B cell (primary cell): ENCODE measurements around the gene KCNH3. TPM values are rescaled to one million over a fixed set of nuclear protein-coding genes. Genes with fewer than 3 reads are reported as not detected.

ENCODE experiments used
- ATAC-seq: fragments of 200-7000 bp; cut with Tn5 transposase; one replicate; pipeline ENCODE4 v1.10.0; 2021; ENCODE audit warnings: low read depth, mild to moderate bottlenecking, moderate number of reproducible peaks, moderate library complexity
- CTCF ChIA-PET: fragments of 350-600 bp; sonication (Branson Sonifier 250); formaldehyde crosslinking; loops from one replicate; lab custom pipeline; 2021; ENCODE audit warnings: antibody characterized with exemption, inconsistent platforms; lab: Charles Lee
- POLR2A ChIA-PET: fragments of 350-600 bp; sonication (Branson Sonifier 250); formaldehyde crosslinking; loops from one replicate; lab custom pipeline; 2021; ENCODE audit warnings: antibody characterized with exemption; lab: Charles Lee
- DNase-seq: peaks from one replicate; pipeline ENCODE4 v3.0.0; 2013
- H2AFZ ChIP-seq: 2 replicates; pipeline ENCODE4 v1.6.1; 2012; ENCODE audit warnings: mild to moderate bottlenecking, low read depth, low read length; ENCODE audit not compliant: insufficient read depth, poor library complexity, severe bottlenecking
- H3K27ac ChIP-seq, 2 donors: 1 replicate in 1 of 2; 2 replicates in 1 of 2; pipeline ENCODE4 v1.5.1; 2012 to 2013; ENCODE audit warnings: low read length in 2 of 2, mild to moderate bottlenecking in 2 of 2, moderate library complexity in 1 of 2
- H3K27me3 ChIP-seq, 4 experiments: fragments of 200-600 bp in 1 of 4; sonication (generic) in 1 of 4; replicated peaks in 1 of 4; 1 replicate in 2 of 4; 2 replicates in 2 of 4; pipeline versions ENCODE4 v1.6.1 to v1.7.0; 2013 to 2016; ENCODE audit warnings: low read length in 3 of 4, mild to moderate bottlenecking in 2 of 4, mixed read lengths in 1 of 4, moderate library complexity in 1 of 4; ENCODE audit not compliant: insufficient read depth in 4 of 4, control insufficient read depth in 3 of 4; ENCODE audit errors: control extremely low read depth in 1 of 4
- H3K36me3 ChIP-seq, 2 experiments: replicated peaks in 1 of 2; 1 replicate in 1 of 2; 2 replicates in 1 of 2; pipeline versions ENCODE4 v1.6.1 to v1.7.1; 2013; ENCODE audit warnings: low read length in 1 of 2; ENCODE audit not compliant: insufficient read depth in 2 of 2, control insufficient read depth in 1 of 2; ENCODE audit errors: control extremely low read depth in 1 of 2, extremely low read depth in 1 of 2
- H3K4me1 ChIP-seq, 2 donors: fragments of 200-600 bp in 1 of 2; sonication (generic) in 1 of 2; 1 replicate in 1 of 2; 2 replicates in 1 of 2; pipeline versions ENCODE4 v1.5.1 to v1.6.1; 2013 to 2017; ENCODE audit warnings: low read length in 2 of 2; ENCODE audit not compliant: control insufficient read depth in 2 of 2, insufficient read depth in 2 of 2
- H3K4me2 ChIP-seq: replicated peaks from 2 replicates; pipeline ENCODE3; 2012; ENCODE audit warnings: mild to moderate bottlenecking, low read depth, low read length; ENCODE audit not compliant: poor library complexity, severe bottlenecking
- H3K4me3 ChIP-seq, 5 experiments: fragments of 200-600 bp in 1 of 5; sonication (generic) in 1 of 5; 1 replicate in 3 of 5; 2 replicates in 2 of 5; pipeline versions ENCODE4 v1.5.1 to v1.7.0; 2011 to 2016; ENCODE audit warnings: low read length in 4 of 5, mild to moderate bottlenecking in 4 of 5, low read depth in 2 of 5, control low read depth in 1 of 5, moderate library complexity in 1 of 5; ENCODE audit not compliant: insufficient read depth in 1 of 5; ENCODE audit errors: control extremely low read depth in 1 of 5, extremely low read depth in 1 of 5
- H3K79me2 ChIP-seq: fragments of 200-600 bp; sonication (generic); one replicate; pipeline ENCODE4 v1.6.0; 2016; ENCODE audit warnings: low read length; ENCODE audit not compliant: control insufficient read depth, insufficient read depth
- H3K9ac ChIP-seq: fragments of 200-600 bp; sonication (generic); 2 replicates; pipeline ENCODE4 v1.6.1; 2017; ENCODE audit warnings: mild to moderate bottlenecking, low read length, moderate library complexity
- H3K9me3 ChIP-seq, 3 donors: one replicate each; pipeline versions ENCODE4 v1.6.1 to v1.7.1; 2013; ENCODE audit warnings: low read length in 2 of 3; ENCODE audit not compliant: control insufficient read depth in 2 of 3, insufficient read depth in 1 of 3; ENCODE audit errors: control extremely low read depth in 1 of 3
- H4K20me1 ChIP-seq: 2 replicates; pipeline ENCODE4 v1.6.0; 2012; ENCODE audit warnings: mild to moderate bottlenecking, low read length; ENCODE audit not compliant: insufficient read depth, control insufficient read depth, poor library complexity, severe bottlenecking
- H3K27ac Mint-ChIP-seq: one replicate; pipeline ENCODE4 v1.8.0; 2021; ENCODE audit warnings: mixed read lengths
- H3K27me3 Mint-ChIP-seq: one replicate; pipeline ENCODE4 v1.8.0; 2021; ENCODE audit warnings: mixed read lengths
- H3K4me1 Mint-ChIP-seq: one replicate; pipeline ENCODE4 v1.8.0; 2021; ENCODE audit warnings: mixed read lengths
- H3K4me3 Mint-ChIP-seq: one replicate; pipeline ENCODE4 v1.8.0; 2021; ENCODE audit warnings: mixed read lengths
- H3K9me3 Mint-ChIP-seq: one replicate; pipeline ENCODE4 v1.8.0; 2022; ENCODE audit warnings: mixed read lengths; ENCODE audit not compliant: insufficient read depth
- EZH2 ChIP-seq: IDR thresholded peaks from 2 replicates; pipeline ENCODE4 v1.6.1; 2012; ENCODE audit warnings: borderline replicate concordance, low read depth, mild to moderate bottlenecking, moderate library complexity, low read length; ENCODE audit not compliant: insufficient read depth, poor library complexity, severe bottlenecking
- WGBS: methylation state at CpG from one replicate; pipeline ENCODE4 v1.1.5; 2013; ENCODE audit warnings: missing lambda C conversion rate; ENCODE audit not compliant: insufficient coverage; 5-methylcytosine and 5-hydroxymethylcytosine counted together
- intact Hi-C: fragments of 100-400 bp; cut with micrococcal nuclease; formaldehyde crosslinking; loops from one replicate; pipeline ENCODE4 v1.10.0; 2022
- polyA plus RNA-seq: library from polyadenylated mRNA; depleted of rRNA; stranded (reverse); fragments of >200 nt; gene quantifications from 2 replicates; pipeline ENCODE4 v1.2.3, GENCODE V29; 2012
- total RNA-seq, 2 donors: library from RNA; stranded (reverse); fragments of 120-200 nt in 1 of 2; gene quantifications; 1 replicate in 1 of 2; 2 replicates in 1 of 2; pipeline versions ENCODE4 v1.2.3 to v1.2.4, GENCODE V29; 2013 to 2022
- TF ChIP-seq, protein P1 (sequence below): fragments of 200-600 bp; IDR thresholded peaks from one replicate; pipeline ENCODE4 v1.8.0; 2022; ENCODE audit warnings: antibody characterized with exemption, mild to moderate bottlenecking

Gene KCNH3
- total and polyA plus RNA-seq, 2 donors (not counting 1 experiment from before 2014, with no cell fraction given): 0.49 to 0.54 TPM

DNA sequence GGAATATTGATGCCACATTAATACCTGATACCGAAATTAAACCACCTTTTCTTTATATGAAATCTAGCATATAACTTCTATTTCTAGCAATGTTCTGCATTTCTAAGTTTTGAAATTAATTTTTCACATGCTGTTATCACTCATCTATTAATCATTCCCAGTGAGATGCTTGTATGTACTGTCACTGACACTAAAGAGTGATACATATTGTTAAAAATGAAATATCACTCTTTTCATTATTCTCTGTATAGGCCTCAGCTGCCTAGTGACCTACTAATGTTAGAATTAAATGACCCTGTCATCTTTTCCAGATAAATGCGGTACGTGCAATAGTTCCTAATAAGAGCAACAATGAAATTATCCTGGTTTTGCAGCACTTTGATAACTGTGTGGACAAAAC lies 49.7 kb upstream of the KCNH3 start:
- intact Hi-C loops: no loop called here
- Mint-ChIP-seq H3K9me3 (no peaks in the 10 kb centered on the region), H3K4me3 (no peak overlapping the region), H3K27me3 (no peaks in the 10 kb centered on the region), H3K4me1 (no peaks in the 10 kb centered on the region), H3K27ac (no peak overlapping the region)
- H3K9me3 ChIP-seq: no peaks in the 10 kb centered on the region
- no peak for DNase-seq
- no peaks in the 10 kb centered on the region for H4K20me1 ChIP-seq
- no peaks in the 10 kb centered on the region for H3K27me3 ChIP-seq
- no CpG with 5 or more reads among the region's 3 CpGs for WGBS
- ChIA-PET POLR2A (no interaction called here), CTCF (interaction anchor here (1.7 kb wide), 1 partner anchor 132 kb away, joined by 12 read pairs; no protein-coding TSS in a partner anchor)
- no peak overlapping the region for H3K27ac ChIP-seq
- ATAC-seq: no peak
- peaks cover 0 to 7% of the 10 kb centered on the region in 2 experiments for H3K36me3 ChIP-seq
- H3K4me1 ChIP-seq: no peaks in the 10 kb centered on the region
- TF ChIP-seq, protein P1, sequence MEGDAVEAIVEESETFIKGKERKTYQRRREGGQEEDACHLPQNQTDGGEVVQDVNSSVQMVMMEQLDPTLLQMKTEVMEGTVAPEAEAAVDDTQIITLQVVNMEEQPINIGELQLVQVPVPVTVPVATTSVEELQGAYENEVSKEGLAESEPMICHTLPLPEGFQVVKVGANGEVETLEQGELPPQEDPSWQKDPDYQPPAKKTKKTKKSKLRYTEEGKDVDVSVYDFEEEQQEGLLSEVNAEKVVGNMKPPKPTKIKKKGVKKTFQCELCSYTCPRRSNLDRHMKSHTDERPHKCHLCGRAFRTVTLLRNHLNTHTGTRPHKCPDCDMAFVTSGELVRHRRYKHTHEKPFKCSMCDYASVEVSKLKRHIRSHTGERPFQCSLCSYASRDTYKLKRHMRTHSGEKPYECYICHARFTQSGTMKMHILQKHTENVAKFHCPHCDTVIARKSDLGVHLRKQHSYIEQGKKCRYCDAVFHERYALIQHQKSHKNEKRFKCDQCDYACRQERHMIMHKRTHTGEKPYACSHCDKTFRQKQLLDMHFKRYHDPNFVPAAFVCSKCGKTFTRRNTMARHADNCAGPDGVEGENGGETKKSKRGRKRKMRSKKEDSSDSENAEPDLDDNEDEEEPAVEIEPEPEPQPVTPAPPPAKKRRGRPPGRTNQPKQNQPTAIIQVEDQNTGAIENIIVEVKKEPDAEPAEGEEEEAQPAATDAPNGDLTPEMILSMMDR: no peak
- no peak for TF ChIP-seq EZH2
- H3K4me2 ChIP-seq: no peak overlapping the region
- no peaks in the 10 kb centered on the region for H3K79me2 ChIP-seq
- H3K4me3 ChIP-seq: no peak overlapping the region
- H2AFZ ChIP-seq: no peak overlapping the region
- no peak overlapping the region for H3K9ac ChIP-seq

DNA sequence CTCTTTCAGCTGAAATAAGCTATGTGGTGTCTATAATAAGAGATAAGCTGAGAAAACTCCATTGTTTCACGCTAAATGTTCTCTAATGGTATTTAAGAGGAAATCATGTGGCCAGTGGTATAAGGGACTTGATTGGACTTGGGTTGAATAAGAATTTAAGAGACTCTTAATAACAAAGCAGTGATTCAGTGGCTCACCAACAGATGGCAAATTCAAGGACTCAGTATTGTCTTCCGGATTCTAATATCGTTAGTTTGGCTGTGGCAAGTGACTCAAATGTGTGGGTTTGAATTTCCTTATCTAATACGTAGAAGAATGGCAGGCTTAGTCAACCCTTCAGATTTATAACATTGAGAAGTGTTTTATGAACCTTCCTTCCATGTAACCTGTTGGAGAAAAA lies 49.1 kb upstream of the KCNH3 start:
- CTCF ChIA-PET: interaction anchor here (1.0 to 1.7 kb wide), 2 partner anchors 132 to 142 kb away, joined by 3 to 12 read pairs; no protein-coding TSS in a partner anchor

More for the DNA sequence above, 49.1 kb upstream of the KCNH3 start:
- POLR2A ChIA-PET: no interaction called here
- Histone ChIP-seq H3K4me3 (no peak overlapping the region), H3K4me1 (no peaks in the 10 kb centered on the region), H2AFZ (no peak overlapping the region), H3K27me3 (no peaks in the 10 kb centered on the region), H3K36me3 (peaks cover 0 to 5% of the 10 kb centered on the region in 2 experiments), H3K79me2 (no peaks in the 10 kb centered on the region), H3K4me2 (no peak overlapping the region), H3K9ac (no peak overlapping the region), H4K20me1 (no peaks in the 10 kb centered on the region), H3K27ac (no peak overlapping the region), H3K9me3 (no peaks in the 10 kb centered on the region)
- Mint-ChIP-seq H3K4me3 (no peak overlapping the region), H3K27ac (no peak overlapping the region), H3K27me3 (no peaks in the 10 kb centered on the region), H3K9me3 (no peaks in the 10 kb centered on the region), H3K4me1 (no peaks in the 10 kb centered on the region)
- TF ChIP-seq EZH2: no peak
- TF ChIP-seq, protein P1: no peak
- intact Hi-C loops: no loop called here
- no CpG with 5 or more reads among the region's 4 CpGs for WGBS
- no peak for ATAC-seq
- no peak for DNase-seq
